Medulla oblongata (tissue), 1 donor: Measurements from ENCODE around the gene GNAS-AS1.

Experiments used
- DNase-seq: peaks from one replicate; pipeline ENCODE4 v3.0.0-alpha.2; 2015; ENCODE audit errors: extremely low spot score

Gene GNAS-AS1

GRCh38 chr20:58863044-58863790, 12.5 kb upstream of the GNAS-AS1 start:
- no peak for DNase-seq

GRCh38 chr20:58855506-58856389, 5.0 kb upstream of the GNAS-AS1 start:
- DNase-seq: no peak

DNA sequence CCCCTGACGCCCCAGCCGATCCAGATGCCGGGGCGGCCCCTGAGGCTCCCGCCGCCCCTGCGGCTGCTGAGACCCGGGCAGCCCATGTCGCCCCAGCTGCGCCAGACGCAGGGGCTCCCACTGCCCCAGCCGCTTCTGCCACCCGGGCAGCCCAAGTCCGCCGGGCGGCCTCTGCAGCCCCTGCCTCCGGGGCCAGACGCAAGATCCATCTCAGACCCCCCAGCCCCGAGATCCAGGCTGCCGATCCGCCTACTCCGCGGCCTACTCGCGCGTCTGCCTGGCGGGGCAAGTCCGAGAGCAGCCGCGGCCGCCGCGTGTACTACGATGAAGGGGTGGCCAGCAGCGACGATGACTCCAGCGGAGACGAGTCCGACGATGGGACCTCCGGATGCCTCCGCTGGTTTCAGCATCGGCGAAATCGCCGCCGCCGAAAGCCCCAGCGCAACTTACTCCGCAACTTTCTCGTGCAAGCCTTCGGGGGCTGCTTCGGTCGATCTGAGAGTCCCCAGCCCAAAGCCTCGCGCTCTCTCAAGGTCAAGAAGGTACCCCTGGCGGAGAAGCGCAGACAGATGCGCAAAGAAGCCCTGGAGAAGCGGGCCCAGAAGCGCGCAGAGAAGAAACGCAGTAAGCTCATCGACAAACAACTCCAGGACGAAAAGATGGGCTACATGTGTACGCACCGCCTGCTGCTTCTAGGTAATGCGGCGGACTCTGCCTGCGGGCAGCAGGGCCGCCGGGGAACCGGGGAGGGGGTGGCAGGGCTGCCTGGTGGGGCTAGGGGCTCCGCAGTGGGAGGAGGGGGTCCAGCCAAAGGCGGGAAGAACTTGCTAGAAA, 4.2 kb upstream of the GNAS-AS1 start:
- no peak for DNase-seq

GRCh38 chr20:58853976-58854637, 3.4 kb upstream of the GNAS-AS1 start:
- DNase-seq: no peak

DNA sequence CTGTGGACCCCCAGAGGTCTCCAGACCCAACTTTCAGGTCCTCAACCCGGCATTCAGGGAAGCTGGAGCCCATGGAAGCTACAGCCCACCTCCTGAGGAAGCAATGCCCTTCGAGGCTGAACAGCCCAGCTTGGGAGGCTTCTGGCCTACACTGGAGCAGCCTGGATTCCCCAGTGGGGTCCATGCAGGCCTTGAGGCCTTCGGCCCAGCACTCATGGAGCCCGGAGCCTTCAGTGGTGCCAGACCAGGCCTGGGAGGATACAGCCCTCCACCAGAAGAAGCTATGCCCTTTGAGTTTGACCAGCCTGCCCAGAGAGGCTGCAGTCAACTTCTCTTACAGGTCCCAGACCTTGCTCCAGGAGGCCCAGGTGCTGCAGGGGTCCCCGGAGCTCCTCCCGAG, 2.8 kb upstream of the GNAS-AS1 start:
- no peak for DNase-seq

DNA sequence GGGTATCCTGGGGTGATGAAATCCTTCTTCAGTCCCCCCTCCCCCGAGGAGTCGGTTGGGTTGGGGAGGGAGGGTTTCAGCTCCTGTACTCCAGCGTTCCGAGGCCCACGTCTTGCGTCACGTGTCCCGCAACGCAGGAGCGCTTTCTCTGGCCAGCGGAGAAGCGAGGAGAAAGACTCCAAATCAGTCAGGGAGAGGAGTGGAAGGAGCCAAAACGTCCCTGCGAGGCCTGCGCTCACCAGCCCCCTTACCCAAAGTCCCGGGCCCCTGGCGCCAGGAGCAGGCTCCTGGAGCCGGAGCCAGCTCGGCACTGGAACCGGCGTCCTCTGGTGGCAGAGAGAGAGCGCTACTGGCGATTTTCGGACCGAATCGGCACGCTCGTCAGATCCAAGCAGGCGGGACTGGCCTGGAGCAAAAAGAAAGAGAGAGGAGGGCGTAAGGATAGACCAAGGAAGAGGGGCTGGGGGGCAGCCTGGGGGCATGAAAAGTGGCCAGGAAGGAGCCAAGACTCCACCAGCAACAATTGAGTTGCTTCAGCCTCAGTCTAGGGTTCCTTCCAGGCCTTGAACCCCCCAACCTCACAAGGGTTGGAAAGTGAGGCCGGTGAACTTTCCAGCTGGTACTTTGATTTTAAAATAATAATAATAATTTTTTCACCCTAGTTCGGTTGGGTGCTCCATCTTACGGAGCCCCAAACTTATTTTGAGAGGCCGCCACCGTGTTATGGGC, 2.0 kb upstream of the GNAS-AS1 start, which contains the start of gene GNAS:
TSS of gene GNAS (plus strand) at position 174 of the 729 bp plus-strand sequence.
- peak; percentile 56 for DNase-seq

- DNase-seq: no peak
Measured at GRCh38 chr20:58851969-58852458, 1.3 kb upstream of the GNAS-AS1 start.

GRCh38 chr20:58851221-58851968, 693 bp upstream of the GNAS-AS1 start:
- no peak for DNase-seq

GRCh38 chr20:58847463-58847862, 3.2 kb downstream of the GNAS-AS1 start:
- DNase-seq: peak; percentile 12

GRCh38 chr20:58845706-58846105, 5.0 kb downstream of the GNAS-AS1 start:
- no peak for DNase-seq

- no peak for DNase-seq
Measured at GRCh38 chr20:58843128-58843556, 7.6 kb downstream of the GNAS-AS1 start.

DNA sequence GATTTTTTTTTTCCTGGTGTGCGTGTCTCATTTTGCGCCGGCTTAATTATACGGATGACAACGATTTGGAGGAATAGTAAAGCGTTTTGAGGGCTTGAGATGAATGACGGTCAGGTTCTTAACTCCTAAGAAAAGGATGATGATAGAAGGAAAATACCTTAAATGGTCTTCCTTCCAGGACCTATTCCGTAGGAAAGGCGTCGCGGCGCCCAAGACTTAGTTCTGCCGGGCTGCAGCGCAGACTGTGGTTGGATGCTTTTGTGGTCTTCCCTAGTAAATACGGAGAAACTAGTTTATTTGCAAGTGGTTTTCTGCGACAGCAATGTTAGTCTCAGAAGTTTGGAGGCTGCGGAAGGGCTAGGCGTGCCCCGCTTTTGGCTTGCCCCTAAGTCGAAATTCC, 8.4 kb downstream of the GNAS-AS1 start:
- no peak for DNase-seq

DNA sequence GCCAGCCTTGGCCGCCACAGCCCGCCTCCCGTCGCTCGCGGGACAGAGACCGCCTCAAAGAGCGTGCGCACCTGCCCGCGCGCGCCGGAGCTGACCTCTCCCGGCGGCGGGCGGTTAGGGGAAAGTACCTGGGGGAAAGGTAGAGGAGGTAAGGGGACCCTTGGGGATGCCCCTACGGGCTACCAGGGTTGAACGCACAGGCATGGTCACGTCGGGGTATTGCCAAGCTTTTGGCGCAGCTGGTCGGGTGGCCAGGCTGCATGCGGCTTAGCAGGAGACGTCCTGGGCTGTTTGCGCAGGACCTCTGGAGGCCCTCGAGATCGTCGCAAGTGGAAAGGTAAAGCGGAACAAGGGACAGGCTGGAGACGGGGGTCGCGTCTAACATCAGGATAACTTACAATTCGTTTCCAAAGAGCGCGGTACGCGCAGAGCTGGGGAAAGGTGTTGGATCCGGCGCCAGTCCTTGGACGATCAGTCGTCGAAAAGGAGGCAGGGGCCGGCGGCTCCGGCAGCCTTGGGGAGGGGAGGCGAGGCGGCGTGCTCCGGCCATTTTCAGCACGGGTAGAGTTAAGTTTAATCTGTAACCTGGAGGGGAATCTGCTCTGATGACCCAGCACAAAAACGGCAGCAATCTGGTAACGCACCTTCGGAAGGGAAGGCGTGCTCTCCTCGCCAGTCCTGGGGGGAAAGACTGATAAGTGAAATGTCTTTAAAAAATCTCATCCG, 9.0 kb downstream of the GNAS-AS1 start:
- DNase-seq: no peak

DNA sequence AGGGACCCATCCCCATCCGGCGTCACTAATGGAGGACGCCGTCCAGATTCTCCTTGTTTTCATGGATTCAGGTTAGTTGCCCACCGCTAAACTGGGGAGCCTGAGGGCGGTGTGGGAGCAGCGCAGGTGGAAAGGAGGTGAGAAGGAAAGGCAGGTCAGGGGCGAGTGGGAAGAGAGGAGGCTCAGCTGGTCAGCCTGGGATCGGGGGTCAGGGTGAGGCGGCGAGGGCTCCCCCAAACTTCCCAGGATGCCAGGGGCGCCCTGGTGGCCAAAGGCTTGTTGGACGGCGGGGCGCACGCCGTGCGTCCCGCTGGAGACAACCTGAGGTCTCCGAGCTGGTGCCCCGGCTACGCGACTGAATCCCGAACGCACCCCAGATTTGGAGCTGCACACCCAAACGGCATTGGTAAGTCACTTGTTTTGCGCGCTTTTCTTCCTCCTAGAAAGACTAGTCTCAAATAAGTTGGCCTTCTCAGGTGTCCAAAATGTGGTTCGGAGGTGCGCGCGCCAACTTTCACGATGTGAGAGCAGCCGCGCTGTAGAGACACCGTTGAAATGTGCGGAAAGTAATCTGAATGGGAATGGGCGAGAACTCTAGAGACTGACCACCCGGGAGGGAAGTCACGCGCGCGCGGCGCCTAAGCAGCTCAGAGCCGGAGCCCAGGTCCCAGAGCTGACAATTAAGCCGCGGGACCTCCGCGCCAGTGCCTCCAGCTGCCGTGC, 9.7 kb downstream of the GNAS-AS1 start:
- DNase-seq: no peak

GRCh38 chr20:58839991-58840747, 10.5 kb downstream of the GNAS-AS1 start:
- DNase-seq: no peak

GRCh38 chr20:58839474-58839874, 11.2 kb downstream of the GNAS-AS1 start:
- DNase-seq: peak; percentile 17

GRCh38 chr20:58838174-58838573, 12.5 kb downstream of the GNAS-AS1 start:
- DNase-seq: no peak

- no peak for DNase-seq
Measured at GRCh38 chr20:58837717-58838116, 13.0 kb downstream of the GNAS-AS1 start.
